ENCODE data around the gene CATSPERZ.

Gene CATSPERZ

GRCh38 chr11:64285885-64286800 is 14.0 kb upstream of the CATSPERZ start:
- DNase-seq = no peak

- no peak for DNase-seq
Measured at GRCh38 chr11:64286801-64287159, 13.4 kb upstream of the CATSPERZ start.

- DNase-seq = no peak
Measured at GRCh38 chr11:64287676-64288352, 12.3 kb upstream of the CATSPERZ start.

GRCh38 chr11:64288353-64288750 is 11.8 kb upstream of the CATSPERZ start:
- no peak for DNase-seq

- DNase-seq = no peak
Measured at GRCh38 chr11:64289002-64289564, 11.1 kb upstream of the CATSPERZ start.

GRCh38 chr11:64290352-64291261 is 9.6 kb upstream of the CATSPERZ start:
- DNase-seq = no peak

- DNase-seq = no peak
Measured at GRCh38 chr11:64291262-64291751, 8.9 kb upstream of the CATSPERZ start, which contains the start of gene KCNK4. Gene KCNK4, plus strand, starts transcription at chr11:64291302. Its CDS starts 1,717 bp downstream, at chr11:64293019.

GRCh38 chr11:64291752-64292459 is 8.3 kb upstream of the CATSPERZ start:
- no peak for DNase-seq

- DNase-seq = no peak
Measured at GRCh38 chr11:64292460-64293254, 7.5 kb upstream of the CATSPERZ start.

GRCh38 chr11:64294774-64295173 is 5.4 kb upstream of the CATSPERZ start:
- DNase-seq = no peak

GRCh38 chr11:64295760-64296159 is 4.4 kb upstream of the CATSPERZ start:
- no peak for DNase-seq

GRCh38 chr11:64296236-64296635 is 3.9 kb upstream of the CATSPERZ start:
- no peak for DNase-seq

GRCh38 chr11:64296830-64297698 is 3.1 kb upstream of the CATSPERZ start:
- no peak for DNase-seq

- no peak for DNase-seq
Measured at GRCh38 chr11:64297699-64298358, 2.3 kb upstream of the CATSPERZ start.

- no peak for DNase-seq
Measured at GRCh38 chr11:64298966-64299846, 952 bp upstream of the CATSPERZ start.

- DNase-seq = no peak
Measured at GRCh38 chr11:64303109-64304031, 3.2 kb downstream of the CATSPERZ start.

- no peak for DNase-seq
Measured at GRCh38 chr11:64304032-64304315, 3.8 kb downstream of the CATSPERZ start.

All from HCEC 1CT (cell line).